NB4 (cell line): ENCODE data around the gene ZDHHC4.

Experiments
- POLR2A ChIP-seq: IDR thresholded peaks from 2 replicates; pipeline ENCODE4 v1.6.1; 2011; ENCODE audit warnings: mild to moderate bottlenecking; ENCODE audit not compliant: insufficient read length; ENCODE audit errors: extremely low read depth
- TF ChIP-seq, protein P1 (sequence below): IDR thresholded peaks from one replicate; pipeline ENCODE4 v1.5.1; 2012; ENCODE audit warnings: low read depth, low read length
- TF ChIP-seq, protein P2 (sequence below): IDR thresholded peaks from 2 replicates; pipeline ENCODE4 v1.6.1; 2011; ENCODE audit warnings: low read depth, low read length

DNA sequence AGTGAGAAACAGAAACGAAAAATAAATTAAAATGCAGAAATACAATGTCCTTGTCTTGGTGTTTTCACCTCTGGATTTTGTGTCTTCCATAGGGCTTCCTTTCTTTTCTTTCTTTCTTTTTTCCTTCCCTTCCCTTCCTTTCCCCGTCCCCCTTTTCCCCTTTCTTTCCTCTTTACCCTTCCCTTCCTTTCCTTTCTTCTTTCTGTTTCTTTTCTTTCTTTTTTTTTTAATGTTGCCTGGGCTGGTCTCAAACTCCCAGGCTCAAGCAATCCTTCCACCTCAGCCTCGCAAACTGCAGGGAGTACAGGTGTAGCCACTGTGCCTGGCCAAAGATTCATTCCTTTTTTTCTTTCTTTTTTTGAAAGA lies 47.0 kb downstream of the ZDHHC4 start:
- TF ChIP-seq, protein P1, sequence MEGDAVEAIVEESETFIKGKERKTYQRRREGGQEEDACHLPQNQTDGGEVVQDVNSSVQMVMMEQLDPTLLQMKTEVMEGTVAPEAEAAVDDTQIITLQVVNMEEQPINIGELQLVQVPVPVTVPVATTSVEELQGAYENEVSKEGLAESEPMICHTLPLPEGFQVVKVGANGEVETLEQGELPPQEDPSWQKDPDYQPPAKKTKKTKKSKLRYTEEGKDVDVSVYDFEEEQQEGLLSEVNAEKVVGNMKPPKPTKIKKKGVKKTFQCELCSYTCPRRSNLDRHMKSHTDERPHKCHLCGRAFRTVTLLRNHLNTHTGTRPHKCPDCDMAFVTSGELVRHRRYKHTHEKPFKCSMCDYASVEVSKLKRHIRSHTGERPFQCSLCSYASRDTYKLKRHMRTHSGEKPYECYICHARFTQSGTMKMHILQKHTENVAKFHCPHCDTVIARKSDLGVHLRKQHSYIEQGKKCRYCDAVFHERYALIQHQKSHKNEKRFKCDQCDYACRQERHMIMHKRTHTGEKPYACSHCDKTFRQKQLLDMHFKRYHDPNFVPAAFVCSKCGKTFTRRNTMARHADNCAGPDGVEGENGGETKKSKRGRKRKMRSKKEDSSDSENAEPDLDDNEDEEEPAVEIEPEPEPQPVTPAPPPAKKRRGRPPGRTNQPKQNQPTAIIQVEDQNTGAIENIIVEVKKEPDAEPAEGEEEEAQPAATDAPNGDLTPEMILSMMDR = no peak
- TF ChIP-seq POLR2A = no peak
- TF ChIP-seq, protein P2, sequence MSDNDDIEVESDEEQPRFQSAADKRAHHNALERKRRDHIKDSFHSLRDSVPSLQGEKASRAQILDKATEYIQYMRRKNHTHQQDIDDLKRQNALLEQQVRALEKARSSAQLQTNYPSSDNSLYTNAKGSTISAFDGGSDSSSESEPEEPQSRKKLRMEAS = no peak
